HPDE6-E6E7 (cell line): Measurements from ENCODE around the gene ATP6V1E1.
A peak's percentile ranks its signal among the peaks of the same experiment; 100 is the strongest.
"Not testable (repeated sequence)": the region's sequence is repeated elsewhere in the genome, so short reads cannot be mapped to it uniquely, and the experiment has no call there.

Experiments used
- DNase-seq: peaks from one replicate; pipeline ENCODE4 v3.0.0; 2011; ENCODE audit warnings: missing footprints; ENCODE audit errors: extremely low spot score

Gene ATP6V1E1

DNA sequence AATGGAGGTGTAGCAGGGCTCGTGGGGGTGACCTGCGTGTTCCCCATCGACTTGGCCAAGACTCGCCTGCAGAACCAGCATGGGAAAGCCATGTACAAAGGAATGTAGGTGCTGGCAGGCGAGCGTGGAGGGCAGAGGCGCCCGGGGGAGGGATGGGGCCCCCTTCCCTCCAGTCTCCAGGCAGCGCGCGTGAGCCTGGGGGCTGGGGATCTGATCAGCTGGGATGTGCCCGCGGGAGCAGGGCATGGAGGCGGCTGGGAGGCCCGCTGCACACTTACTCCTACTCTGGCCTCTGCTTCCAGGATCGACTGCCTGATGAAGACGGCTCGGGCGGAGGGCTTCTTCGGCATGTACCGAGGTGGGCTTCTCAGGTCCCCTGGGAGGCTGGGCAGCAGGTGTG, 47.5 kb downstream of the ATP6V1E1 start:
- no peak for DNase-seq

DNA sequence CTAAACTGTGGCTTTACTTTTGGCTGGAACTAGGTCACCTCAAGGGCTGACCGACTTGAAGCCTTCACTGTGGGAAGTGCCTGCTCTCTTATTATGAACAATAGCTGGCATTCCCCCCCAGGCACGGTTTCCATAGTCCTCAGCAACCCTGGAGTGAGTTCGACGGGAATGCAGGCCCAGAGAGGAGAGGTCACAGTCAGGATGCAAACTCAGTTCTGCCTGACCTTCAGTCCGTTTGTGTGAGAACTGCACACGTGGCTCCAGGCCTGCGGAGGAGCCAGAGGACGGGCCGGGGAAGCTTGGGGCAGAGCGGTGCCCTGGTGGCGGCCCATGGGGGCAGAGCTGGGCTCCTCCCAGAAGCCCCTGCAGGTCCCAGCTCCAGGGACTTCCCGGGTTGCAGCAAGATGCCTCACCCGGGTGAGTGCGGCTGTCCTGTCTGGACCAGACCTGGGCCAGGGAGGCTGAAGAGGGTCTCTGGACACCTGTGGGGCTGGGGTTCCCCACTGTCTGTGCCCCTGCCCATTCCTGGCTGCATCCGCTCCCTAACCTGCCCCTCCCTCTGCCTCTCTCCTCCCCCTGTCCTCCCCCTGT, 48.0 kb downstream of the ATP6V1E1 start:
- no peak for DNase-seq

DNA sequence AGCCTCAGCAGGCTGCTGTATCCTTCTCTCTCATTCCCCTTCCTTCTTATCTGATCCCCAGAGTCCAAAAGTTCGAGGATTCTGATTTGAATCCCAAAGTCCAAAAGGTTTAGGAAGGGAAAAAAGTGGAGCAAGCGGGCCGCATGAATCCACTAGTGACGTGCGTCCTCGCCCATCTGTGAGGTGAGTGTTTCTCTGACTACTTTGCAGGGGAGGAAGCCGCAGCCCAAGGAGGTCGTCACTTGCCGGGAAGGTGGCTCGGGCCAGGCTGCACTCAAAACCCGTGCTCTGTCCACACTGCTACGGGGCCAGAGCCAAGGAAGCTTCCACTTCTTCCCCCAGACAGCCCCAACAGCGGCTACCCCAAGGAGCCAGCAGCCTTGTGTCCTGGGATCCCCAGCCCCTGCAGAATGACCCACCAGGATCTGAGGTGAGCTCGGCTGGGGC, 49.0 kb downstream of the ATP6V1E1 start:
- no peak for DNase-seq

DNA sequence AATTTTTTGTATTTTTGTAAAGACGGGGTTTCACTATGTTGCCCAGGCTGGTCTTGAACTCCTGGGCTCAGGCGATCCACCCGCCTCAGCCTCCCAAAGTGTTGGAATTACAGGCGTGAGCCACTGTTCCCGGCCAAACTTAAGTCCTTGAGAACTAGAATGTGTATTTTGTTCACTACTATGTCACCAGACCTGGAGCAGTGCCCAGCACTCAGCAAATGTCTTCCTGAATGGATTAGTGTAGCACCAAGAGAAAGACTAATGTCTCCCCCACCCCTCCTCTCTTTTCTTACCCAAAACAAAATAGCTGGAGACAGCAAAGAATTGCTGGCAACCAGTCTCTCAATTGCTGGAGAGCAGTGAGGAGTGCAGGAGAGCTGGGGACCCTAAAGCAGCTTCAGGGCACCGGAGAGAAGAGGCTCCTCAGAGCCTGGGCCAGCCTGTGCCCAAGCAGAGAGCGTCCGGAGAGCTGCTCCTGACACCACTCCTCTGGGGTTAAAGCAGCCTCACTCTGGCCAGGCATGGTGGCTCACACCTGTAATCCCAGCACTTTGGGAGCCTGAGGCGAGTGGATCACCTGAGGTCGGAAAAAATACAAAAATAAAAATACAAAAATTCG, 50.3 kb downstream of the ATP6V1E1 start:
- DNase-seq: no peak

DNA sequence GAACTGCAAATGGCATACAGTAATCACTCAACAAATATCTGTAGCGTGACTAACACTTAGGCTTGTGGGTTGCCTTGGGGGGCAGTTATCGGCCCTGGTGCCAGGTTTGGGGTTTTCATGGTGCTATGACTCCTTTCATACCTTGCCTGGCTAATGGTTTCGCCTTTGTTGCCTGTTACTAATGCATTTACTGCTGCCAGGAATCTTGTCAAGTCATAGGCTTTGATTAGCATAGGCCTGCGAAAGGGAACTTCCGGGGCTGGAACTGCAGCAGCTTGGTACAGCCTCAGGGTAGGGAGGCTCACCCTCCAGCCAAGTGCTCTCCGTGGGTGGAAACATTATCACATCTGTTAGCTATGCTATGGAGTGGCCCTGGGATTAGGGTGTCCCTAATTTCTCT, 52.1 kb downstream of the ATP6V1E1 start:
- peak; percentile 91 for DNase-seq

DNA sequence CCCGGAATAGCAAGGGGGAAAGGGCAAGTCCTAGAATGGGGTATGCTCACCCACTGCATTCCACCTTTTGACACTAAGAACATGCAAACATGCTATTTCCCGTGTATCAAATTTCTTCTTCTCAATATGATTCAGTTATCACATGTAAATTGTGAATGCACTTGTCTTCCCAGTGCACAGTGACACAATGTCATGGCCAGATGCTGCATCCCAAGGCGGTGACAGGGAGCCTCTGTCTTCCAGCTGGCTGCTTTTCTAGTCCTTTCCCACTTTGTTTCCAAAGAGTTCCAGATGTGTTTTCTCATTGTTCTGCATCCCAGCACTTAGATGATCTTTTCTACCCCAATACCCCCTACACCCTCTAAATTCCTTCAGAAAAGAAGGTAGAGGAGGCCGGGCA, 52.9 kb downstream of the ATP6V1E1 start:
- DNase-seq: no peak

DNA sequence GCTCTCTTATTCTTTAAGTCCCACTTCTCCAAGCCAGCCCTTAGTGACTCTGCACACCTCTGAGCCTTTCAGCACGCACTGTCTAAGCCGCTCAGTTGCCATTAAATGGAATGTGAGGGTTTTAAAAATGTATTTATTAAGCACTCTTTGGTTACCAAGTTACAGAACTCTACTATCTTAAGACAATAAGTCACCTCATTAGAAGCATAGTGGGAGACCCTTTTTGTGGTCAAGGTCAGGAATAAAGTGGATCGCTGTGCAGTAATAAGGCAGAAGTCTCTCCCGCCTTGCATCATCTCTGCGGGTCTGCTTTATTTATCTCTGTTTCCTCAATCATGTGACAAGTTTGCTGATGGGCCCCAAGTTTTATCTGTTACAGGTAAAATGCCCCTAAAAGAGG, 53.4 kb downstream of the ATP6V1E1 start:
- DNase-seq: no peak

DNA sequence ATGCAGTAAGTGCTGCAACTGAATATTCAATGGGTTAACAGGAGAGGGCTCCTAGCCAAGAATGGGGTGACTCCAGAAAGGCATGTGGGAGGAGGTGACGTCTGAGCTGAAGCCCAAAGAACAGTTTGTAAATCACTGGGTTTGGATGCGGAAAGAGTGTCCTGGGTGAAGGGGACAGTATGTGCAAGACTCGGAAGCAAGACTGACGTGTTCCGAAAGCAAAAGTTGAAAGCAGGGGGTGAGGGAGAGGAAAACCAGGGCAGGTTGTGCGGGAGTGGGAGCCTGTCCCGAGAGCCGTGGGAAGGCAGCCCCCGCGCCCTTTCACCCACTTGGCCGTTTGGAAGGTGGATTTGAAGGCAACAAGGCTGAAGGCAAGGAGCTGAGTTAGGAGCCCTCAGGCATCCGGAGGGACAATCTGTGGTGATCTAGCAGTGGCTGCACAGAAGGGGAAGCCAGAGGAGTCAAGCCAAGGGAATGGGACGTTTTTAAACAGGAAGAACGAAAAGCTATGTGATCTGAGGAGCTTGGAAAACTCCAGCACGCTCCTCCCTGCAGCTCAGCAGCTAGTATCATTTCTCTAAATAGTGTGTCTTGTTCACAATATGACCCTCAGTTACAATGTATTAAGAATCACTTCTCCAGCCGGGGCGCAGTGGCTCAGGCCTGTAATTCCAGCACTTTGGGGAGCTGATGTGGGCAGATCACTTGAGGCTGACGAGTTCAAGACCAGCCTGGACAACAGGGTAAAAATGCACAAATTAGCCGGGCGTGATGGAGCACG, 57.5 kb downstream of the ATP6V1E1 start:
- DNase-seq: no peak

GRCh38 chr22:17569971-17570511, 58.5 kb downstream of the ATP6V1E1 start:
- DNase-seq: no peak

GRCh38 chr22:17566776-17567175, 61.8 kb downstream of the ATP6V1E1 start:
- no peak for DNase-seq

DNA sequence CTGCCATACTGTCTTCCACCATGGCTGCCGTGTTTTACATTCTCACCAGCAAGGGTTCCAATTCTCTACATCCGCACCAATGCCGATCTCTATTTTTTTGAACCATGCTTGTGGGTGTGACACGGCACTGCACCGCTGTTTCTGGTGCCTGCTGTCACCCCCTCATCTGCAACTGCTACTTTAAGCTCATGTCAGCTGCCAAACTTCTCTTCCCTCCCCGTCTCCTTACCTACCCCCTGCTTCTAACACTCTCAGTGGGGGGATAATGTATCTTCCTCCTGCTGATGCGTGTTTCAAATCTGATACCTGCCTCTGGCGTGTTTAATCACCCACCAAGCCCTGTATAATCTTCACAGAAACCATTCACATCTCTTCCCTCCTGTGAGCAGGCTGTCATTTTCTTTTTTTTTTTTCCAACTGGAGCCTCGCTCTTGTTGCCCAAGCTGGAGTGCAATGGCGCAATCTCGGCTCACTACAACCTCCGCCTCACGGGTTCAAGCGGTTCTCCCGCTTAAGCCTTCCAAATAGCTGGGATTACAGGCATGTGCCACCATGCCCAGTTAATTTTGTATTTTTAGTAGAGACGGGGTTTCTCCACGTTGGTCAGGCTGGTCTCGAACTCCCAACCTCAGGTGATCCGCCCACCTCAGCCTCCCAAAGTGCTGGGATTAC, 62.4 kb downstream of the ATP6V1E1 start:
- not testable (repeated sequence) for DNase-seq

DNA sequence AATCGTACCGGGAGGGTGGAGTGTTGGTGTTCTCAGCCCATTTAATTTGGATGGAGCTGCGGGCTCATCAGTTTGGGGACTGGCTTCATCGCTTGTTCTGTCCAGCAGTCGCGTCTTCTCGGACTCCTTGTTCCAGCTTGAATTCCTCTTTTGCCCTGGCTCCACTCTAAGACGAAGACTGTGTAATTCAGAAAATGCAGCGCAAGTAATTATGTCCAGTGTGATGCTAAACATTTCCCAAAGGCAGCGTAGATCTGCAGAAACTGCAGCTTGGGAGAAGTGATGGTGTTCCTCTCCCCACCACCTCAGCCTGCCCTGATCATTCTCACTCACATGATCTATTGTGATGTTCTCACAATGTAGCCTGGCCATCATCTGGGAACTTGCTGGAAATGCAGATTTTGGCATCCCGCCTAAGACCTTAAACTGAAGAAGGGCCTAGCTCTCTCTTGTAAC, 64.6 kb downstream of the ATP6V1E1 start:
- no peak for DNase-seq

GRCh38 chr22:17562906-17563870, 65.4 kb downstream of the ATP6V1E1 start, which contains the start of gene SLC25A18:
Gene SLC25A18, plus strand, starts transcription at chr22:17563498. Its CDS starts 16,447 bp downstream, at chr22:17579945.
- DNase-seq: no peak

- DNase-seq: no peak
Observed at GRCh38 chr22:17559188-17559587, 69.4 kb downstream of the ATP6V1E1 start.

- no peak for DNase-seq
Observed at GRCh38 chr22:17554814-17555213, 73.7 kb downstream of the ATP6V1E1 start.

DNA sequence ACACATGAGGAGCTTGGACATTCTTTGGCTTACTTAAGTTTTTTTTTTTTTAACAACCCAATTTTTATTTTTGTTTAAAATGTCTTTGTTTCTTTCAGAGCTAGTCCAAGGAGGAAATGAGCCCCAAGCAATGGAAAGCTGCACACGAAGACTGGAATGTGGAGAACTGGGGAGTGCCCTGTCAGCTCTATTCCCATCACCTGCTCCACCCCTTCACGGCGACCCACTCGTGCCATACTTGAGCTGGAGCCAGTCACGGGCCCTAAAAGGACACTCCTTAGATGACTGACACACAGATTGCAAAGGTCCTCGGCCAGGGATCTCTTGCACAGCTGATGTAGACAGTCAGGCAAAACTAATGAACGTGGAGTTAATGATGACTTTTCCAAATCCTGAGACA, 75.8 kb downstream of the ATP6V1E1 start:
- DNase-seq: no peak

DNA sequence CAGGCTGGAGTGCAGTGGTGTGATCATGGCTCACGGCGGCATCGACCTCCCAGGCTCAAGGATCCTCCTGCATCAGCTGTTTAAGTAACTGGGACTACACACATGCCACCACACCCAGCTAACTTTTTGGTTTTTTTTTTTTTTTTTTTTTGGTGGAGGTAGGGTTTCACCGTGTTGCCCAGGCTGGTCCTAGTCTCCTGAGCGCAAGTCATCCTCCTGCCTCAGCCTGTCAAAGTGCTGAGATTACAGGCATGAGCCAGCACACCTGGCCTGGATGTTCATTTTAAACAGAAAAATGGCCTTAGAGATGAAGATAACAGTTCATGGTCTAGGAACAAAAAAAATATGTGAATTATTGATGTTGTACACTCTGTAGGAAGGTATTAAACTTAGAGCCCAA, 78.9 kb downstream of the ATP6V1E1 start:
- no peak for DNase-seq

GRCh38 chr22:17549183-17549582, 79.4 kb downstream of the ATP6V1E1 start:
- DNase-seq: no peak

GRCh38 chr22:17548756-17549035, 79.9 kb downstream of the ATP6V1E1 start:
- DNase-seq: no peak

DNA sequence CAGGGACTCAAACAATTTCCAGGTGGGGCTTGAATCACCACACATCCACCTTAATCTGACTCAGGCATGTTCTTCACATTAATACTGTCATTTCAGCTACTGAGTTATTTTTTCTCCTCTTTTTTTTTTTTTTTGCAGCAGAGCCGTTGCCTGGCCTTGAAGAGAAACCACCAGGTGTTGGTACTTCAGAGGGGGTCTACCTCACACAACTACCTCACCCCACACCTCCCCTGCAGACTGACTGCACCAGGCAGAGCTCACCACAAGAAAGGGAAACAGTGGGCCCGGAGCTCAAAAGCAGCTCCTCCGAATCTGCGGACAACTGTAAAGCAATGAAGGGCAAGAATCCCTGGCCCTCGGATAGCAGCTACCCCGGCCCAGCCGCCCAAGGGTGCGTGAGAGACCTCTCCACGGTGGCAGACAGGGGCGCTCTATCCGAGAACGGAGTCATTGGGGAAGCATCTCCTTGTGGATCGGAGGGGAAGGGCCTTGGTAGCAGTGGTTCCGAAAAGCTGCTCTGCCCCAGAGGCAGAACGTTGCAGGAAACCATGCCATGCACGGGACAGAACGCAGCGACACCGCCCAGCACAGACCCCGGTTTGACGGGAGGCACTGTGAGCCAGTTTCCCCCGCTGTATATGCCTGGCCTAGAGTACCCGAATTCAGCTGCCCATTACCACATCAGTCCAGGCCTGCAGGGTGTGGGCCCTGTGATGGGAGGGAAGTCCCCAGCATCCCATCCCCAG, 80.4 kb downstream of the ATP6V1E1 start:
- no peak for DNase-seq
